Measurements from ENCODE around the gene TNFRSF1A. TPM values are rescaled to one million over a fixed set of nuclear protein-coding genes. Genes with fewer than 3 reads are reported as not detected.

TNFRSF1A gene
- total and polyA plus RNA-seq, 2 of the 13 experiments (the other 11 are each of a cell fraction or from before 2014, with no cell fraction given) = 41.5 to 61.2 TPM

- Histone ChIP-seq H3K4me3 (replicated peaks in 1 of 3; ENCODE audit: insufficient read depth in 1 of 3, low read depth in 2 of 3, low read length in 3 of 3) (no peak overlapping the region), H3K79me2 (ENCODE audit: insufficient read depth, low read length) (no peaks in the 10 kb centered on the region), H3K27me3 (ENCODE audit: control insufficient read depth in 1 of 2, insufficient read depth in 2 of 2, low read length in 2 of 2) (no peaks in the 10 kb centered on the region), H3K9ac (ENCODE audit: insufficient read depth, low read depth, low read length) (no peak overlapping the region), H4K20me1 (ENCODE audit: insufficient read depth, low read length) (no peaks in the 10 kb centered on the region), H3K27ac (ENCODE audit: extremely low read length, insufficient read depth, low read length) (no peak overlapping the region), H2AFZ (ENCODE audit: low read length) (no peak overlapping the region), H3K4me2 (ENCODE audit: low read depth, low read length) (no peak overlapping the region), H3K36me3 (replicated peaks in 1 of 2; ENCODE audit: control insufficient read depth in 1 of 2, insufficient read depth in 2 of 2, low read length in 2 of 2) (no peaks in the 10 kb centered on the region), H3K9me3 (ENCODE audit: low read length) (no peaks in the 10 kb centered on the region), H3K4me1 (ENCODE audit: insufficient read depth, low read length) (peaks cover 52% of the 10 kb centered on the region)
- ChIA-PET POLR2A (interaction anchor here (0.9 to 3.1 kb wide), 3 partner anchors 8 to 83 kb away, joined by 3 to 14 read pairs (median 4); no protein-coding TSS in a partner anchor), CTCF (ENCODE audit: low intra/inter-chr PET ratio, low total read pairs) (no interaction called here)
- DNase-seq (ENCODE audit: low spot score) = no peak
- TF ChIP-seq EZH2 (conservative IDR thresholded peaks at IDR 0.05; ENCODE audit: low read depth, low read length) = no peak
- no peak for TF ChIP-seq CHCHD3 (CRISPR knock-in tag; IDR thresholded peaks at IDR 0.05)
- no peak for TF ChIP-seq SP140L (CRISPR knock-in tag; IDR thresholded peaks at IDR 0.05; ENCODE audit: borderline replicate concordance)
- no peak for TF ChIP-seq NCOR1 (IDR thresholded peaks at IDR 0.05; ENCODE audit: borderline replicate concordance, low read length)
- TF ChIP-seq BRF2 (CRISPR knock-in tag; IDR thresholded peaks at IDR 0.05) = no peak
- no peak for TF ChIP-seq TP53 (CRISPR knock-in tag; conservative IDR thresholded peaks at IDR 0.05)
- no peak for TF ChIP-seq TRIM22 (IDR thresholded peaks at IDR 0.05)
- TF ChIP-seq TCF7L2 (IDR thresholded peaks at IDR 0.05; ENCODE audit: low read depth, low read length) = no peak
- TF ChIP-seq BATF2 (CRISPR knock-in tag; IDR thresholded peaks at IDR 0.05) = no peak
- TF ChIP-seq MTA1 (CRISPR knock-in tag; IDR thresholded peaks at IDR 0.05; ENCODE audit: borderline replicate concordance) = no peak
- TF ChIP-seq MEIS2 (CRISPR knock-in tag; IDR thresholded peaks at IDR 0.05) = no peak
- TF ChIP-seq ZMYM4 (CRISPR knock-in tag; IDR thresholded peaks at IDR 0.05) = no peak
- no peak for TF ChIP-seq HMG20B (CRISPR knock-in tag; conservative IDR thresholded peaks at IDR 0.05)
- no peak for TF ChIP-seq CHD4 (IDR thresholded peaks at IDR 0.05; ENCODE audit: borderline replicate concordance, low read length)
- 76% methylated on average over 5 of the region's 5 CpGs for WGBS (ENCODE audit: low lambda C conversion rate)
- ATAC-seq = no peak
- intact Hi-C loops (cut with micrococcal nuclease; ENCODE audit: unreplicated experiment) = loop anchor here (10.0 kb wide), 1 partner anchor 303 kb away; no protein-coding TSS in a partner anchor
- FAIRE-seq = no peak
- BruUV-seq (replicated peaks) = no TSS peak
- in situ Hi-C loops (cut with HindIII; ENCODE audit: extremely low pct_ligation_motif_present, low pct_unique_long_range_greater_than_20kb) = loop anchor here (10.0 kb wide), 1 partner anchor 303 kb away; no protein-coding TSS in a partner anchor
Observed at GRCh38 chr12:6288235-6288634, 53.6 kb downstream of the TNFRSF1A start.
